Esophagus muscularis mucosa (tissue), 4 donors: Measurements from ENCODE around the gene C1orf21. TPM values are rescaled to one million over a fixed set of nuclear protein-coding genes. Genes with fewer than 3 reads are reported as not detected.

Experiments used
- DNase-seq: peaks from one replicate; pipeline ENCODE4 v3.0.0-alpha.2; 2017; ENCODE audit errors: extremely low spot score
- H3K27ac ChIP-seq, 4 donors: fragments of 200-600 bp; sonication (generic); replicated peaks in 1 of 4; 1 replicate in 3 of 4; 2 replicates in 1 of 4; pipeline ENCODE4 v1.5.1; 2016 to 2019; ENCODE audit warnings: mild to moderate bottlenecking in 1 of 4
- H3K27me3 ChIP-seq, 4 donors: fragments of 200-600 bp; sonication (generic); one replicate each; pipeline versions ENCODE4 v1.5.1 to v1.6.0; 2016 to 2019
- H3K36me3 ChIP-seq, 4 donors: fragments of 200-600 bp; sonication (generic); one replicate each; pipeline ENCODE4 v1.5.1; 2016 to 2019
- H3K4me1 ChIP-seq, 4 donors: fragments of 200-600 bp; sonication (generic); one replicate each; pipeline ENCODE4 v1.5.1; 2016 to 2019
- H3K4me3 ChIP-seq, 4 donors: fragments of 200-600 bp; sonication (generic); 1 replicate in 2 of 4; 2 replicates in 2 of 4; pipeline ENCODE4 v1.5.1; 2016 to 2019; ENCODE audit warnings: mild to moderate bottlenecking in 4 of 4, moderate library complexity in 1 of 4
- H3K9me3 ChIP-seq, 4 donors: fragments of 200-600 bp; sonication (generic); 1 replicate in 3 of 4; 2 replicates in 1 of 4; pipeline ENCODE4 v1.5.1; 2016 to 2019
- CTCF ChIP-seq, 3 experiments: fragments of 200-600 bp in 2 of 3; fragments of 450-650 bp in 1 of 3; sonication (generic) in 2 of 3; IDR thresholded peaks; one replicate each; pipeline ENCODE4 v1.5.1; 2017 to 2019; ENCODE audit warnings: antibody characterized with exemption in 3 of 3, mild to moderate bottlenecking in 2 of 3, moderate library complexity in 1 of 3
- EP300 ChIP-seq: sonication (generic); formaldehyde crosslinking; IDR thresholded peaks from one replicate; pipeline ENCODE4 v1.6.1; 2017; ENCODE audit warnings: antibody characterized with exemption
- POLR2A ChIP-seq: fragments of 450-650 bp; IDR thresholded peaks from one replicate; pipeline ENCODE4 v1.6.1; 2017; ENCODE audit warnings: antibody characterized with exemption, moderate library complexity, mild to moderate bottlenecking, low read depth
- POLR2AphosphoS5 ChIP-seq, 2 donors: sonication (generic); formaldehyde crosslinking; IDR thresholded peaks; one replicate each; pipeline ENCODE4 v1.6.1; 2017; ENCODE audit warnings: antibody characterized with exemption in 2 of 2
- WGBS: methylation state at CpG from one replicate; pipeline ENCODE4 v1.1.5; 2018; 5-methylcytosine and 5-hydroxymethylcytosine counted together
- intact Hi-C: fragments of 100-400 bp; cut with DNase I; formaldehyde crosslinking; loops from one replicate; pipeline ENCODE4 v1.15.1; 2023
- total RNA-seq, 4 donors: library from RNA; depleted of rRNA; stranded (reverse); fragments of >200 nt; gene quantifications; one replicate each; pipeline versions ENCODE4 v1.1.0 to v1.2.1, GENCODE V29; 2016

The C1orf21 gene
- total RNA-seq, 4 donors from 2014 or later: 39.5 to 91.7 (median 58.8) TPM

DNA sequence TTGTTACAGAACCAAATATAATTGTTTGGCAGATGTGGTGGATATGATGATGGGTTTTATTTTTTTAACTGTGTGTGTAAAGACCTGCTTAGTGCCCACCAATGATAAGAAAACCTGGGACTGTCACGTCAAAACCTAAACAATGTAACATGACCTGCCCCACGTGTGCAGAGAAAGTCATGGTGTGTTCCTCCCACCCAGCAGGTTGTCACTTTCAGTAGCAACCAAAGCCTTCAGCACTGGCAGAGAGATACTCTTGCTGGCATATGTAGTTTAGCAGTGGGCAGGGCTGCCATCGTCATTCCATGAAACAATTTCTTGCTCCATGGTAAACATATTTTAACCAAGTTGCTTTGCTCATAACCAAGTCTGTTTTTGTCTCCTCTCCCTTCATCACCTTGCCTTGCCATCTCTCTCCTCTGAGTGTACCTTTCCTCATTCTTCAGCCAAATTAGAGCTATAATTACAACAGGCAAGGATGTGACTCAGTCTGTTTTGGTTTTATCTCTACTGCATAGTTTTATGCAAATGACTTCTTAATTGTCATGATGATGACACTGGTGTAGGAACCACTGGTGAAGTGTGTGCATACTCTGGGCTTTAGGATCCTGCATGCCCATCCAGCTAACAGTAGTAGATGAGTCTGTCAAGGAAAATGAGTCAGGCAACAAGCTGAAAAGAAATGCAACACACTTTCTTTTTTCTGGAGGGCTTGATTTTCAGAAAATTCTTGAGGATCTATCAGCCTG is 217.5 kb downstream of the C1orf21 start:
- Histone ChIP-seq H3K4me1 (peaks cover 11 to 35% (median 27%) of the 10 kb centered on the region in 4 donors), H3K4me3 (no peak overlapping the region), H3K27me3 (no peaks in the 10 kb centered on the region), H3K27ac (no peak overlapping the region), H3K36me3 (peaks cover 0 to 6% (median 2%) of the 10 kb centered on the region in 4 donors), H3K9me3 (no peaks in the 10 kb centered on the region)
- WGBS: 84% methylated on average over 3 of the region's 3 CpGs
- DNase-seq: peak; percentile 24
- intact Hi-C loops: no loop called here
- TF ChIP-seq EP300: no peak
- no peak for TF ChIP-seq POLR2A
- no peak for TF ChIP-seq POLR2AphosphoS5 (IDR thresholded peaks at IDR 0.05)
- no peak for TF ChIP-seq CTCF (IDR thresholded peaks at IDR 0.05)

GRCh38 chr1:184605941-184606340 is 219.1 kb downstream of the C1orf21 start:
- intact Hi-C loops: no loop called here
- 98% methylated on average over 4 of the region's 4 CpGs for WGBS
- H3K4me1 ChIP-seq: peaks cover 17 to 50% (median 36%) of the 10 kb centered on the region in 4 donors
- peak; percentile 12 for DNase-seq
- peaks cover 0 to 6% (median 2%) of the 10 kb centered on the region in 4 donors for H3K36me3 ChIP-seq
- H3K9me3 ChIP-seq: peaks cover 0 to 1% (median 0%) of the 10 kb centered on the region in 4 donors
- no peak overlapping the region for H3K4me3 ChIP-seq
- peak overlapping the region; percentile 68 to 92 (median 73) for H3K27ac ChIP-seq
- TF ChIP-seq CTCF (IDR thresholded peaks at IDR 0.05): no peak
- TF ChIP-seq EP300: no peak
- no peak for TF ChIP-seq POLR2AphosphoS5 (IDR thresholded peaks at IDR 0.05)
- no peak for TF ChIP-seq POLR2A
- no peaks in the 10 kb centered on the region for H3K27me3 ChIP-seq

DNA sequence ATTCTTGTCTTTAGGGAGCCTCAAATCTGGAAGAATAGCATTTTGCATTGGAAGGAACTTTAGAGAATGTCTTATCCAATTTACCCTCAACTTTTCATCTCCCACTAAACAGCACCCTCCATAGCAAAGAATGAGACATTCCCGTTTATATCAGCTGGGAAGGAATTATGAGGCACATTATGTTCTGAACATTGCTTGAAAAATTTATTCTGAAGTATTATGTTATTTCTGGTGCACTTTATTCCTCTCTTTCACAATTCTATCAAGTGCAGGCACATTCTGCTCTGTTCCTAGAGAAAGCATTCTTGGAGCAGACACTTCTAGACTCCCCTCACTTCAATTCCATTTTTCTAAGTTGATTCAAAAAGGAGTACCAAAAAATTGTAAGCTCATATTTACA is 220.0 kb downstream of the C1orf21 start:
- no peaks in the 10 kb centered on the region for H3K36me3 ChIP-seq
- H3K9me3 ChIP-seq: peaks cover 0 to 3% (median 0%) of the 10 kb centered on the region in 4 donors
- peak overlapping the region; percentile 68 to 92 (median 76) for H3K27ac ChIP-seq
- intact Hi-C loops: no loop called here
- DNase-seq: no peak
- no peaks in the 10 kb centered on the region for H3K27me3 ChIP-seq
- H3K4me3 ChIP-seq: no peak overlapping the region
- peak; percentile 18 for TF ChIP-seq EP300
- peak; percentile 9 to 81 for TF ChIP-seq POLR2AphosphoS5 (IDR thresholded peaks at IDR 0.05)
- no peak for TF ChIP-seq CTCF (IDR thresholded peaks at IDR 0.05)
- WGBS: 56% methylated on average over 1 of the region's 1 CpG
- H3K4me1 ChIP-seq: peaks cover 26 to 59% (median 45%) of the 10 kb centered on the region in 4 donors

DNA sequence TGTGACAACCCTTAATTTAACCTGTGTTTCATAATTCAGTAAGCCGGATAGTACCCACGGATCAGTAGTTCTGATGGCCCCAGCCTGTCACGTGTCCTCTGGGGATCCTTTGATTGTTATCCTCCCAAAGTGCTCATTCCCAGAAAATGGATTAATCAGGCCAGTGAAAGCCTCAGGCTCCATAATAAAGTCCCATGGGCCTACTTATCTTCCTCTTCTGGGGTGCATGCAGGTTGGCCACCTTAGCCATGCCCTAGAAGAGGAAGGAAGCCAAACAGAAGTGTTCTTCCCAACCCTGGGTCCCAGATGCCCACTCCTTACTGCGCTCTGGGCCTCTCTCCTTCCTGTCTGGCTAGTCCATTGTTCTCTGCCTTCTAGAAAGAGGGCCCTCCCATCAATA is 221.8 kb downstream of the C1orf21 start:
- peak overlapping the region; percentile 82 to 92 (median 84) for H3K27ac ChIP-seq
- TF ChIP-seq EP300: no peak
- 88% methylated on average over 4 of the region's 4 CpGs for WGBS
- no peak overlapping the region for H3K4me3 ChIP-seq
- H3K4me1 ChIP-seq: peaks cover 26 to 72% (median 57%) of the 10 kb centered on the region in 4 donors
- H3K9me3 ChIP-seq: peaks cover 0 to 3% (median 0%) of the 10 kb centered on the region in 4 donors
- intact Hi-C loops: no loop called here
- no peaks in the 10 kb centered on the region for H3K27me3 ChIP-seq
- H3K36me3 ChIP-seq: no peaks in the 10 kb centered on the region
- DNase-seq: peak; percentile 87

- Histone ChIP-seq H3K9me3 (peaks cover 0 to 3% (median 0%) of the 10 kb centered on the region in 4 donors), H3K36me3 (no peaks in the 10 kb centered on the region), H3K27ac (peak overlapping the region; percentile 82 to 92 (median 84)), H3K27me3 (no peaks in the 10 kb centered on the region), H3K4me3 (no peak overlapping the region), H3K4me1 (peaks cover 26 to 72% (median 57%) of the 10 kb centered on the region in 4 donors)
- intact Hi-C loops: no loop called here
- no peak for TF ChIP-seq POLR2A
- no peak for TF ChIP-seq POLR2AphosphoS5 (IDR thresholded peaks at IDR 0.05)
- TF ChIP-seq CTCF (IDR thresholded peaks at IDR 0.05): no peak
- peak; percentile 81 for DNase-seq
These were observed 222.2 kb downstream of the C1orf21 start for GRCh38 chr1:184608990-184609389.
